Measurements from ENCODE around the gene ZXDA. TPM values are rescaled to one million over a fixed set of nuclear protein-coding genes. Genes with fewer than 3 reads are reported as not detected.

ZXDA gene
- total RNA-seq, 1 donor, result 7.6 TPM

GRCh38 chrX:57906790-57907189 lies 3.5 kb downstream of the ZXDA start:
- Histone ChIP-seq H2AFZ (ENCODE audit: low read length) (no peak overlapping the region), H4K20me1 (ENCODE audit: insufficient read depth, low read length) (no peaks in the 10 kb centered on the region), H3K36me3 (ENCODE audit: insufficient read depth, low read length) (no peaks in the 10 kb centered on the region), H3K9me3 (ENCODE audit: low read depth, low read length) (no peaks in the 10 kb centered on the region), H3K27ac (ENCODE audit: low read depth, low read length) (no peak overlapping the region), H3K4me3 (ENCODE audit: insufficient read depth, low read length) (peak overlapping the region; percentile 11), H3K79me2 (ENCODE audit: insufficient read depth, low read length) (peaks cover 5% of the 10 kb centered on the region), H3K4me2 (ENCODE audit: insufficient read depth, low read length) (peak overlapping the region; percentile 32), H3K27me3 (ENCODE audit: insufficient read depth, low read length) (no peaks in the 10 kb centered on the region), H3K4me1 (ENCODE audit: insufficient read depth, low read length) (peaks cover 12% of the 10 kb centered on the region)
- no peak for TF ChIP-seq CTCF (IDR thresholded peaks at IDR 0.05; ENCODE audit: extremely low read depth, low read depth, low read length)
- DNase-seq (ENCODE audit: insufficient read length, low spot score, missing footprints), result peak; percentile 49

GRCh38 chrX:57905141-57905540 lies 5.1 kb downstream of the ZXDA start:
- Histone ChIP-seq H3K4me2 (ENCODE audit: insufficient read depth, low read length) (peak overlapping the region; percentile 70), H4K20me1 (ENCODE audit: insufficient read depth, low read length) (no peaks in the 10 kb centered on the region), H3K4me1 (ENCODE audit: insufficient read depth, low read length) (peaks cover 12% of the 10 kb centered on the region), H3K27ac (ENCODE audit: low read depth, low read length) (no peak overlapping the region), H3K36me3 (ENCODE audit: insufficient read depth, low read length) (no peaks in the 10 kb centered on the region), H2AFZ (ENCODE audit: low read length) (no peak overlapping the region), H3K79me2 (ENCODE audit: insufficient read depth, low read length) (peaks cover 5% of the 10 kb centered on the region), H3K4me3 (ENCODE audit: insufficient read depth, low read length) (peak overlapping the region; percentile 47), H3K9me3 (ENCODE audit: low read depth, low read length) (no peaks in the 10 kb centered on the region), H3K27me3 (ENCODE audit: insufficient read depth, low read length) (no peaks in the 10 kb centered on the region)
- no peak for TF ChIP-seq CTCF (IDR thresholded peaks at IDR 0.05; ENCODE audit: extremely low read depth, low read depth, low read length)
- DNase-seq (ENCODE audit: insufficient read length, low spot score, missing footprints), result no peak

- no peak overlapping the region for H2AFZ ChIP-seq (ENCODE audit: low read length)
- H3K79me2 ChIP-seq (ENCODE audit: insufficient read depth, low read length), result peaks cover 5% of the 10 kb centered on the region
- H3K36me3 ChIP-seq (ENCODE audit: insufficient read depth, low read length), result no peaks in the 10 kb centered on the region
- no peak overlapping the region for H3K4me3 ChIP-seq (ENCODE audit: insufficient read depth, low read length)
- H3K27me3 ChIP-seq (ENCODE audit: insufficient read depth, low read length), result no peaks in the 10 kb centered on the region
- no peak for DNase-seq (ENCODE audit: insufficient read length, low spot score, missing footprints)
- peaks cover 12% of the 10 kb centered on the region for H3K4me1 ChIP-seq (ENCODE audit: insufficient read depth, low read length)
- H3K9me3 ChIP-seq (ENCODE audit: low read depth, low read length), result no peaks in the 10 kb centered on the region
- TF ChIP-seq CTCF (IDR thresholded peaks at IDR 0.05; ENCODE audit: extremely low read depth, low read depth, low read length), result no peak
- H4K20me1 ChIP-seq (ENCODE audit: insufficient read depth, low read length), result no peaks in the 10 kb centered on the region
- H3K4me2 ChIP-seq (ENCODE audit: insufficient read depth, low read length), result no peak overlapping the region
- H3K27ac ChIP-seq (ENCODE audit: low read depth, low read length), result no peak overlapping the region
Observed at GRCh38 chrX:57904176-57904880, 5.9 kb downstream of the ZXDA start.

GRCh38 chrX:57902633-57903032 lies 7.6 kb downstream of the ZXDA start:
- Histone ChIP-seq H3K4me2 (ENCODE audit: insufficient read depth, low read length) (no peak overlapping the region), H3K27me3 (ENCODE audit: insufficient read depth, low read length) (no peaks in the 10 kb centered on the region), H3K4me1 (ENCODE audit: insufficient read depth, low read length) (peaks cover 11% of the 10 kb centered on the region), H4K20me1 (ENCODE audit: insufficient read depth, low read length) (no peaks in the 10 kb centered on the region), H3K36me3 (ENCODE audit: insufficient read depth, low read length) (no peaks in the 10 kb centered on the region), H3K27ac (ENCODE audit: low read depth, low read length) (no peak overlapping the region), H2AFZ (ENCODE audit: low read length) (no peak overlapping the region), H3K79me2 (ENCODE audit: insufficient read depth, low read length) (peaks cover 5% of the 10 kb centered on the region), H3K9me3 (ENCODE audit: low read depth, low read length) (no peaks in the 10 kb centered on the region), H3K4me3 (ENCODE audit: insufficient read depth, low read length) (no peak overlapping the region)
- no peak for DNase-seq (ENCODE audit: insufficient read length, low spot score, missing footprints)
- no peak for TF ChIP-seq CTCF (IDR thresholded peaks at IDR 0.05; ENCODE audit: extremely low read depth, low read depth, low read length)

Data from osteoblast (primary cell).